ENCODE measurements around the gene OCA2. TPM values are rescaled to one million over a fixed set of nuclear protein-coding genes. Genes with fewer than 3 reads are reported as not detected.

Gene OCA2
- total and polyA plus RNA-seq, 2 of the 4 experiments (the other 2 are of a cell fraction), result under 0.01 to 0.03 TPM

- Histone ChIP-seq H4K20me1 (ENCODE audit: insufficient read depth, low read length) (no peaks in the 10 kb centered on the region), H3K4ac (ENCODE audit: low read depth, low read length) (no peak overlapping the region), H2BK120ac (ENCODE audit: low read depth, low read length) (no peak overlapping the region), H3K14ac (replicated peaks; ENCODE audit: low read depth, low read length) (no peak overlapping the region), H2BK15ac (ENCODE audit: low read depth, low read length) (no peak overlapping the region), H3K27me3 (ENCODE audit: control insufficient read depth, insufficient read depth, low read length) (no peaks in the 10 kb centered on the region), H2BK20ac (ENCODE audit: low read depth, low read length) (no peak overlapping the region), H2AK5ac (ENCODE audit: low read depth, low read length) (no peak overlapping the region), H3K27ac (ENCODE audit: insufficient read depth, low read length) (no peak overlapping the region), H3K9ac (ENCODE audit: low read depth, low read length) (no peak overlapping the region), H3K23ac (ENCODE audit: low read depth, low read length) (no peak overlapping the region), H3K79me1 (ENCODE audit: low read depth in 1 of 2, low read length in 2 of 2) (no peaks in the 10 kb centered on the region), H3K9me3 (ENCODE audit: control insufficient read depth, insufficient read depth, low read length) (peaks cover 41% of the 10 kb centered on the region), H3K4me2 (ENCODE audit: low read depth, low read length) (no peak overlapping the region), H3K4me1 (ENCODE audit: control insufficient read depth, insufficient read depth, low read length) (no peaks in the 10 kb centered on the region), H4K5ac (ENCODE audit: low read depth, low read length) (no peak overlapping the region), H4K8ac (ENCODE audit: low read depth in 2 of 2, low read length in 2 of 2) (no peak overlapping the region), H3K9me1 (ENCODE audit: insufficient read depth, low read length) (no peaks in the 10 kb centered on the region), H3K18ac (ENCODE audit: low read depth, low read length) (no peak overlapping the region), H2AK9ac (replicated peaks; ENCODE audit: low read depth, low read length, poor library complexity) (no peak overlapping the region), H2AFZ (replicated peaks; ENCODE audit: low read length, poor library complexity) (no peak overlapping the region), H3K36me3 (ENCODE audit: control insufficient read depth, insufficient read depth, low read length) (no peaks in the 10 kb centered on the region), H2BK5ac (ENCODE audit: low read depth, low read length, poor library complexity, severe bottlenecking) (no peak overlapping the region), H3K56ac (ENCODE audit: extremely low read depth, insufficient read depth, low read length) (no peak overlapping the region), H4K91ac (ENCODE audit: insufficient read depth, low read depth, low read length) (no peak overlapping the region), H3K4me3 (ENCODE audit: insufficient read depth, low read depth, low read length) (no peak overlapping the region)
- ChIA-PET CTCF (no interaction called here), POLR2A (ENCODE audit: unreplicated experiment) (no interaction called here)
- no peak for ATAC-seq (ENCODE audit: low read depth)
- no peak for DNase-seq
- 64% methylated on average over 3 of the region's 4 CpGs; no CpG with 5 or more reads in 1 of the 2 experiments for WGBS, 2 experiments (ENCODE audit: extremely low coverage in 2 of 2, insufficient read length in 1 of 2)
- dilution Hi-C loops (cut with HindIII; ENCODE audit: low sequenced_read_pairs, unreplicated experiment), result no loop called here
- in situ Hi-C loops (cut with MboI; ENCODE audit: low sequenced_read_pairs), result no loop called here
- no peak for TF ChIP-seq RCOR1 (IDR thresholded peaks at IDR 0.05; ENCODE audit: insufficient replicate concordance, low read length)
- TF ChIP-seq ELK1 (IDR thresholded peaks at IDR 0.05; ENCODE audit: borderline replicate concordance, low read depth, low read length), result no peak
- TF ChIP-seq MAZ (IDR thresholded peaks at IDR 0.05; ENCODE audit: borderline replicate concordance, low read depth, low read length), result no peak
- no peak for TF ChIP-seq SMC3 (IDR thresholded peaks at IDR 0.05; ENCODE audit: low read depth, low read length)
- no peak for TF ChIP-seq CEBPB (IDR thresholded peaks at IDR 0.05; ENCODE audit: low read depth, low read length)
- TF ChIP-seq RFX5 (IDR thresholded peaks at IDR 0.05; ENCODE audit: low read depth, low read length), result no peak
- no peak for TF ChIP-seq CHD1 (IDR thresholded peaks at IDR 0.05; ENCODE audit: low read depth, low read length)
- no peak for TF ChIP-seq USF2 (IDR thresholded peaks at IDR 0.05; ENCODE audit: low read depth, low read length)
- TF ChIP-seq MAFK (IDR thresholded peaks at IDR 0.05; ENCODE audit: low read depth, low read length), result no peak
- TF ChIP-seq FOS (IDR thresholded peaks at IDR 0.05; ENCODE audit: low read depth, low read length), result no peak
- TF ChIP-seq POLR2A (IDR thresholded peaks at IDR 0.05; ENCODE audit: low read depth, low read length), result no peak
- TF ChIP-seq NFE2L2 (IDR thresholded peaks at IDR 0.05; ENCODE audit: low read depth, low read length), result no peak
- TF ChIP-seq RAD21 (IDR thresholded peaks at IDR 0.05; ENCODE audit: low read length), result no peak
- no peak for TF ChIP-seq MXI1 (IDR thresholded peaks at IDR 0.05; ENCODE audit: borderline replicate concordance, low read depth, low read length)
- no peak for TF ChIP-seq CTCF (conservative IDR thresholded peaks at IDR 0.05; ENCODE audit: low read depth, low read length)
- no peak for TF ChIP-seq BHLHE40 (IDR thresholded peaks at IDR 0.05; ENCODE audit: low read depth, low read length)
- intact Hi-C loops (cut with micrococcal nuclease), result no loop called here
- no TSS peak for BruUV-seq (replicated peaks)
These were observed 109.3 kb downstream of the OCA2 start for GRCh38 chr15:27989838-27990237.

Measured in IMR-90 (cell line).